Endometrial microvascular endothelial cells (primary cell): ENCODE data around the gene PARK7. TPM values are rescaled to one million over a fixed set of nuclear protein-coding genes. Genes with fewer than 3 reads are reported as not detected.

Source experiments
- in situ Hi-C: cut with HindIII; loops from 2 replicates; pipeline ENCODE4 v1.10.0; 2017; ENCODE audit warnings: low sequenced_read_pairs, low pct_unique_long_range_greater_than_20kb; ENCODE audit errors: inconsistent ontology term
- total RNA-seq: library from RNA; depleted of rRNA; stranded (reverse); fragments of >200 nt; gene quantifications from one replicate; pipeline ENCODE4 v1.2.3, GENCODE V29; 2015; ENCODE audit errors: inconsistent ontology term

The PARK7 gene
- total RNA-seq, 1 donor from 2014 or later = 247 TPM

DNA sequence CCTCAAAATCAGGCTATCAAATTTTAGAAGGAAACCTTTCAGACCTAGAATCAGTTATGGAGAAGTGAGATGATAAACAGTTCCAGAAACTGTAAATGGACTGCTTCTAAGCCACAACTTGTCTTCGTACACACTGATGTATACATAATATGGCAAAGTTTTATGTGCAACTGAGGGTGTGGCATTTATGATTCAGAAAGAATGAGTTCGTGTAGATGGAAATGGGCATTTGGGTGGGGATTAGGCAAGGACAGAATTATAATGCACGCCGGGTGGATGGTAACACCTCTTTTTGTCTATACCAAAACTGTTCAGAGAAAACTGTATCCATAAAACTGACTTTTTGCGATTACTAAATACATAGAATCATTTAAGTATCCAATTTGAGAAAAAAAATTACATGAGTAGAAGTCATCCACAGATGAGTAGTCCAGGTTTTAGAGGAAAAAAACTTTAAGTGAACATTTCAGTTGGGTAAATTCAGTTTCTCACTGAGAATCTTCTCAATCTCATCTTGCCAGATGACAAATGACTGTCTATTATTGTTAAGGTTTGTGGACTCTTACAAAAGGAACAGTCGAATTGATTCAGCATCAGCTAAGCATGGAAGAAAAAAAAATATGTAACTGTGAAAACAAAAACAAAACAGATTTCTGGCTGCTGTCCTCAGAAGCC, 42.1 kb downstream of the PARK7 start:
- in situ Hi-C loops = loop anchor here (25.0 kb wide), 1 partner anchor 309 kb away; the partner anchor contains the start of gene SLC45A1

- in situ Hi-C loops = loop anchor here (25.0 kb wide), 1 partner anchor 308 kb away; the partner anchor contains the start of gene SLC45A1
Observed at GRCh38 chr1:8004113-8004802, 42.7 kb downstream of the PARK7 start.

GRCh38 chr1:8004803-8005573, 43.5 kb downstream of the PARK7 start:
- in situ Hi-C loops = loop anchor here (25.0 kb wide), 1 partner anchor 307 kb away; the partner anchor contains the start of gene SLC45A1

- in situ Hi-C loops = loop anchor here (25.0 kb wide), 1 partner anchor 306 kb away; the partner anchor contains the start of gene SLC45A1
Observed at GRCh38 chr1:8006037-8006963, 44.8 kb downstream of the PARK7 start.

GRCh38 chr1:8009043-8010002, 47.8 kb downstream of the PARK7 start:
- in situ Hi-C loops = loop anchor here (25.0 kb wide), 1 partner anchor 303 kb away; the partner anchor contains the start of gene SLC45A1

DNA sequence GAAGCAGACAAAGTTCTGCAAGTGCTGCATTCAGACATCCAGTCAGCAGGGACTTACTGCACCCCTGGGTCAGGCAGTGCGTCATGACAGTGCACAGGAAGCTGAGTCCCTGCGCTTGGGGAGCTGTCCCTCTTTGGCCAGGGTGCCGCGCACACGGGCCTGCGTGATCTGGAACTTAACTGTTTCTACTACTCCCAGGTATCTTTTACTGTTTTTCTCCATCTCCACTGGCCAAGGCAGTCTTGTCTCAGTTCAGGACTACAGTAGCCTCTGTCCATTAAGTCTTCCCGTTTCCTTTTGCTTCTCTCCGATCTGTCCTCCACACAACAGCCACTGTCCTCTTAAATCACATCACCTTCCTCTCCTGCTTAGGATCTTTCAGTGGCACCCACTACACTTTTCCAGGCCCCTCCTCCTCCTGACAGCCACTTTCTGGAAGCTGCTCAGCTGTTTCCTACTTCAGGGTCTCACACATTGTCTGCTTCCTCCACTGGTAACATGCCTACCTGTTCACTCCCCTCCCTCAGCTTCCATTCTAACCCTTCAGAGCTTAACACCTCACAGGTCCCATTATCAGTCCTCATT, 48.7 kb downstream of the PARK7 start:
- in situ Hi-C loops = loop anchor here (25.0 kb wide), 1 partner anchor 302 kb away; the partner anchor contains the start of gene SLC45A1

DNA sequence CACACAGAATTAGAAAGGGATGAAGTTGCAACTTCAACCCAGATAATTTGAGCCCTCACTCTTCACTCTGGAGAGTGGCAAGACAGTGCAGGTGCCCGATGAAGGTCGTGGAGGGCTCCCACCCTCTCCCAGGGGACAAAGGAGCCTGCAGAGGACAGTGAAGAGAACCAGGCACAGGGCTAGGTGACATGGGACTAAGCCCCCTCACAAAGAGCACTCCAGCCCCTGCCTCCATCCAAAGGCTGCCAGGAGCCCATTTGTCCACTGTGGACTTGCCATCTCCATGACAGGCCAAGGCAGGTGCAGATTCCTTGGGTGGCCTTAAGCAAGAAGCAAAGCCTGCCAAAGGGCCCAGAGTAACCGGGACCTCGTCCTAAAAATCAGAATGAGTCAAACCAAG, 49.5 kb downstream of the PARK7 start:
- in situ Hi-C loops = loop anchor here (25.0 kb wide), 1 partner anchor 301 kb away; the partner anchor contains the start of gene SLC45A1

- in situ Hi-C loops = loop anchor here (25.0 kb wide), 1 partner anchor 300 kb away; the partner anchor contains the start of gene SLC45A1
Observed at GRCh38 chr1:8011923-8012858, 50.7 kb downstream of the PARK7 start.

DNA sequence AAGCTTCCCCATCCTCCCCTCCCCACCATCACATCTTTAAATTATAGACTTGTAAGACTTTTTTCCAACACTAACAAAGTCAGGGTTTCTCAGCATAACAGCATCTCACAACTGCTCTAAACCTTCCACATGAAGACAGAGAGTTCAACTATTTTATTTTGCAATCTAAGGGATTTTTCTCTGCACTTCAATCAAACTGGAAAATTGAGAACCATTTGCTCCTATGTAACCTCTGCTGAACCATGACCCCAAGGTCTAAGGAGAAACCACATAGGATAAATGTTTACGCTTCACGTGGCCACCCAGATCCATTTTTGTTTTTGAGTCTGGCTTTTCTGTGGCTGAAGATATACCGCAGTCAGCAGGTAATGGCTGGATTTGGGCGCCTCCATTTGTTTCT, 51.4 kb downstream of the PARK7 start:
- in situ Hi-C loops = loop anchor here (25.0 kb wide), 1 partner anchor 299 kb away; the partner anchor contains the start of gene SLC45A1

DNA sequence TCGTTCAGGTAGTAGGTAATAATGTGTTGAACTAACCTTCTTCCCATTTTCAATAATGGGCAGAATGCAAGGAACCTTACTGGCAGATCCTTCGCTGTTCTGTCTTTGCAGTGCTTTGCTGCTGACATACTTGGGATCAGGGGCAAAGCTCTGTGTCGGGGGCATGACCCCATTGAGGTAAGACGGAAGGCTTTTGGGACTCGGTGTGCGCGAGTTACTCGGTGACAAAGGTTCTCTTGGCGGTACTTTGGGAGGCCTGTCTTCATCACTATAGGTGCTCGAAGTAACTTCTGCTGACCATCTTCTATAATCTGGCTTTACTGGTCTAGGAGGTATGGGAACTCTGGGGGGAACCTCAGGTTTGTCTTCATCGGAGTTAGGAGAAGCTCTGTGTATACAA, 51.9 kb downstream of the PARK7 start:
- in situ Hi-C loops = loop anchor here (25.0 kb wide), 1 partner anchor 299 kb away; the partner anchor contains the start of gene SLC45A1

DNA sequence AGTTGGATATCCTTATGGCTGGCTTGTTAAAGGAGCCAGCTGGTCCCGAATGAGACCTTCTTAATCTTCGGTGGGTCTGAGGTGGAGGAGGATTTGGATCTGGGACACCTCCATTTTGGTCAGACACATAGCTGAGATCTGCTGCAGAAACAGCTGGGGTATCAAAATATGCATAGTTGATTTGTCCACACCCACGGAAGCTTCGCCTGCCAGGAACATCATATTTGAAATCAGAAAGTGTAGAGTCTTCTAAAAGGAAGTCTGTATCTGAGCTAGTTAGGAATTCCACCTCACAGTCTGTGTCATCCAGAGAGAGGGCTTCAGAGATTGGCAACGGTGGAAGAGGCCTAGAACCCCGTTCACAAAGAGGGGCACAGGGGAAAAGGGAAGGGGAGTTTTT, 52.3 kb downstream of the PARK7 start:
- in situ Hi-C loops = loop anchor here (25.0 kb wide), 1 partner anchor 299 kb away; the partner anchor contains the start of gene SLC45A1

GRCh38 chr1:8014381-8014988, 53.0 kb downstream of the PARK7 start:
- in situ Hi-C loops = loop anchor here (25.0 kb wide), 1 partner anchor 298 kb away; the partner anchor contains the start of gene SLC45A1

DNA sequence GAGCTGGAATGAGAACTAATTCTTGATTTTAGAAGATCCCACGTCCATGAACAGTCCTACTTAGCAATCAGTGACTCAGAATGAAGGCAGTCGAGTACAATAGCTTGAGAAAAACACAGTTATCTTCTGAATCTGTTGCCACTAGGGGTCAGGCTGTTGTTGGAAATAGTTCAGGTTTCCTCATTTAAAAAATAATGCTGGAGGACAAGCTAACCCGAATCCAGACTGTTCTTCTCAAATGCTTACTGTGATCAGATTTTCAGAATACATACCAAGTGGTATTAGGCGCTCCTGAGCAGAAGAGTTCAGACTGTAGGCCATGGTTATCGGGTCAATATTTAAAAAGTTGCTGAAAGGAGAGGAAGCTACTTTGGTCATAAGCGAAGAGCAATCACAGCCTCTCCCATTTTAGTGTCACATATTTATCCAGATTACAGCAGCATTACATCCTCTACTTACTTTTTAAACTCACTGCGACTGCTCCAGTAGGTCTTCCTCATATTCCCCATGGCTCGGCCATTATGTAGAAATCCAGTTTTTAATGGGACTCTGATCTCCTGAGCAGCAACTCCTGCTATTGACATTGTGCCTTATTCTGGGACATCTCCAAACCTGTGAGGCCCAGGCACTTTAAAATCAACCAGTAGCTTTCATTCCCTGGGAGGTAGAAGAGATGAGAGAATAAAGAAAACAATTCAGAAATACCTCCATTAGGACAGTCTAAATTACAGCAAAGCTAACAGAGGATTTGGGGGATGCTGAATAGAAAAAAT, 53.7 kb downstream of the PARK7 start:
- in situ Hi-C loops = loop anchor here (25.0 kb wide), 1 partner anchor 297 kb away; the partner anchor contains the start of gene SLC45A1

DNA sequence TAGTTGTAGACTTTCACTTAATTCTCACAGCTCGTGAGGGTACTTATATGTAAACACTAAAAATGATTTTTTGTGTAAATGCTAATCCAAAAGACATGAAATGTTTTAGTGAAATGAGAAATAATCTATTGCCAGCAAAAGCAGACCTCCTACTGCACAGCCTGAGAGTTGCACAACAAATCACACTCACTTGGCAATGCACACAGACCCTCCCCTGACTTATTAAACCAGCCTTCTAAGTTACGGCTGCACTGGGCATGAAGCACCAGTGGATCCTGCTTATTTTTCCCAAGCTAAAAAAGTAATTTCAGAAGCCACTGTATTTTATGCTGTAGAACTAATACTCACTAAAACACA, 54.3 kb downstream of the PARK7 start:
- in situ Hi-C loops = loop anchor here (25.0 kb wide), 1 partner anchor 297 kb away; the partner anchor contains the start of gene SLC45A1
